Cardiac septum (tissue), 1 donor: Measurements from ENCODE around the gene BCL2. TPM values are rescaled to one million over a fixed set of nuclear protein-coding genes. Genes with fewer than 3 reads are reported as not detected.

Experiments used
- DNase-seq: peaks from one replicate; pipeline ENCODE4 v3.0.0-alpha.2; 2020; ENCODE audit warnings: low spot score
- intact Hi-C: fragments of 100-400 bp; cut with DNase I; formaldehyde crosslinking; loops from one replicate; pipeline ENCODE4 v1.14.0; 2022
- total RNA-seq: library from RNA; stranded (reverse); fragmentation: NEBNext Ultra II Directional; extraction: Animal tissue kit (Norgen Biotek cat#: 25700); gene quantifications from one replicate; pipeline ENCODE4 v1.2.1, GENCODE V29; 2021
- donor health status: DM: no; HTN: no; CAD: no.

BCL2 gene
- total RNA-seq, 1 donor from 2014 or later = 25.9 TPM

GRCh38 chr18:63292831-63293683 is 26.5 kb downstream of the BCL2 start:
- intact Hi-C loops = no loop called here
- DNase-seq = no peak

- DNase-seq = no peak
- intact Hi-C loops = no loop called here
These were observed 28.3 kb downstream of the BCL2 start for GRCh38 chr18:63291278-63291677.

- intact Hi-C loops = no loop called here
- DNase-seq = no peak
These were observed 28.8 kb downstream of the BCL2 start for GRCh38 chr18:63290821-63291200.

- DNase-seq = no peak
- intact Hi-C loops = no loop called here
These were observed 29.3 kb downstream of the BCL2 start for GRCh38 chr18:63290166-63290820.

- intact Hi-C loops = no loop called here
These were observed 31.3 kb downstream of the BCL2 start for GRCh38 chr18:63288311-63288710.

GRCh38 chr18:63287691-63288220 is 31.8 kb downstream of the BCL2 start:
- intact Hi-C loops = no loop called here
- DNase-seq = no peak

More at GRCh38 chr18:63288311-63288710, 31.3 kb downstream of the BCL2 start:
- DNase-seq = no peak

- no peak for DNase-seq
- intact Hi-C loops = no loop called here
These were observed 32.6 kb downstream of the BCL2 start for GRCh38 chr18:63286926-63287325.

- peak; percentile 19 for DNase-seq
- intact Hi-C loops = no loop called here
These were observed 34.5 kb downstream of the BCL2 start for GRCh38 chr18:63284827-63285733.

- intact Hi-C loops = no loop called here
- DNase-seq = no peak
These were observed 35.3 kb downstream of the BCL2 start for GRCh38 chr18:63284173-63284799.

- DNase-seq = no peak
- intact Hi-C loops = no loop called here
These were observed 36.1 kb downstream of the BCL2 start for GRCh38 chr18:63283305-63284094.

GRCh38 chr18:63282793-63283192 is 36.8 kb downstream of the BCL2 start:
- no peak for DNase-seq
- intact Hi-C loops = no loop called here

- DNase-seq = peak; percentile 26
- intact Hi-C loops = no loop called here
These were observed 46.2 kb downstream of the BCL2 start for GRCh38 chr18:63273222-63273927.

GRCh38 chr18:63272638-63273037 is 46.9 kb downstream of the BCL2 start:
- intact Hi-C loops = no loop called here
- DNase-seq = no peak

GRCh38 chr18:63271881-63272299 is 47.7 kb downstream of the BCL2 start:
- intact Hi-C loops = no loop called here
- DNase-seq = peak; percentile 58

GRCh38 chr18:63271148-63271547 is 48.4 kb downstream of the BCL2 start:
- DNase-seq = no peak
- intact Hi-C loops = no loop called here

GRCh38 chr18:63267975-63268721 is 51.4 kb downstream of the BCL2 start:
- intact Hi-C loops = no loop called here

More at GRCh38 chr18:63267975-63268721, 51.4 kb downstream of the BCL2 start:
- DNase-seq = no peak
